Measurements from ENCODE around the gene PIEZO2.
A peak's percentile ranks its signal among the peaks of the same experiment; 100 is the strongest.

PIEZO2 gene

DNA sequence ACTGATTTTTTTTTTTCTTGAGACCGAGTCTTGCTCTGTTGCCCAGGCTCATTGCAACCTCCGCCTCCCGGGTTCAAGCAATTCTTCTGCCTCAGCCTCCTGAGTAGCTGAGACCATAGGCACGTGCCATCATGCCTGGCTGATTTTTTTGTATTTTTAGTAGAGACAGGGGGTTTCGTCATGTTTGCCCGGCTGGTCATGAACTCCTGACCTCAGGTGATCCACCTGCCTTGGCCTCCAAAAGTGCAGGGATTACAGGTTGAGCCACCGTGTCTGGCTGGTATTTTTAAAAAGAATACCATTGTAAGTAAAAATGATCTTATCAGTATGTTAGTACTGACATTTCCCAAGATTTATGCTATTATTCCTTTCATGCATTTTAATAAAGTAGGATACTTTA lies 105.7 kb downstream of the PIEZO2 start:
- H3K9me3 ChIP-seq (ENCODE audit: control extremely low read depth in 1 of 5, control insufficient read depth in 4 of 5, insufficient read depth in 2 of 5, low read depth in 1 of 5, low read length in 4 of 5), result no peaks in the 10 kb centered on the region
- POLR2A ChIA-PET, result no interaction called here

DNA sequence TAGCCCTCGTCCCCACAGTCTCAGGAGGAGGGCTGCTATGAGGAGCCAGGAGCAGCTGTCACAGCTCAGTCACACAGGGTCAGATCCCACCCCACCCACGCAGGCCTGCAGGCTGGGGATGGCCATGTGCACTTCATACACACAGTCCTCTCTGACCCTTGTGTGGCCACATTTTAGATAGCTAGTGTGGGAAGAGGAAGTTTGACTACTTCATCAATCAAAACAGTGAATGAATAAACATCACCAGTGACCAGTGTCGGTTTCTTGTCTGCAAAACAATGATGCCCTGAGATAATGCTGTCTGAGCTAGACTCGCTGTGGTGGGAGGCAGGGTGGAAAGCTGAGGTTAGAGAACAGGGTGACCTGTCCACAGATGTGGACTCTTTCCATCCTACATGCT lies 107.1 kb downstream of the PIEZO2 start:
- 91% methylated on average over 3 of the region's 4 CpGs for WGBS (ENCODE audit: insufficient coverage)
- no peak overlapping the region for H3K27ac ChIP-seq (ENCODE audit: insufficient read depth in 1 of 2, low read depth in 1 of 2, low read length in 2 of 2, poor library complexity in 1 of 2, severe bottlenecking in 2 of 2)
- POLR2A ChIA-PET, result no interaction called here
- CTCF ChIA-PET, result interaction anchor here (1.1 to 6.4 kb wide), 8 partner anchors 10 to 1072 kb away, joined by 3 to 71 read pairs (median 4); no protein-coding TSS in a partner anchor
- H3K36me3 ChIP-seq (ENCODE audit: control insufficient read depth in 4 of 4, insufficient read depth in 4 of 4, low read length in 3 of 4), result no peaks in the 10 kb centered on the region
- no peak overlapping the region for H3K4me3 ChIP-seq (ENCODE audit: control insufficient read depth in 1 of 7, extremely low read depth in 1 of 7, insufficient read depth in 4 of 7, low read depth in 2 of 7, low read length in 6 of 7)
- DNase-seq, result no peak
- H3K4me1 ChIP-seq (ENCODE audit: control extremely low read depth in 1 of 4, control insufficient read depth in 4 of 4, insufficient read depth in 4 of 4, low read length in 3 of 4), result peaks cover 0 to 7% (median 0%) of the 10 kb centered on the region in 4 experiments
- H3K27me3 ChIP-seq (replicated peaks in 2 of 5; ENCODE audit: control insufficient read depth in 4 of 5, insufficient read depth in 5 of 5, low read length in 4 of 5), result no peaks in the 10 kb centered on the region
- H3K9me3 ChIP-seq (ENCODE audit: control extremely low read depth in 1 of 5, control insufficient read depth in 4 of 5, insufficient read depth in 2 of 5, low read depth in 1 of 5, low read length in 4 of 5), result no peaks in the 10 kb centered on the region

More for the DNA sequence above, 105.7 kb downstream of the PIEZO2 start:
- WGBS (ENCODE audit: insufficient coverage), result 97% methylated on average over 4 of the region's 7 CpGs
- no peak overlapping the region for H3K4me3 ChIP-seq (ENCODE audit: control insufficient read depth in 1 of 7, extremely low read depth in 1 of 7, insufficient read depth in 4 of 7, low read depth in 2 of 7, low read length in 6 of 7)
- CTCF ChIA-PET, result no interaction called here
- no peaks in the 10 kb centered on the region for H3K36me3 ChIP-seq (ENCODE audit: control insufficient read depth in 4 of 4, insufficient read depth in 4 of 4, low read length in 3 of 4)
- no peaks in the 10 kb centered on the region for H3K4me1 ChIP-seq (ENCODE audit: control extremely low read depth in 1 of 4, control insufficient read depth in 4 of 4, insufficient read depth in 4 of 4, low read length in 3 of 4)
- H3K27me3 ChIP-seq (replicated peaks in 2 of 5; ENCODE audit: control insufficient read depth in 4 of 5, insufficient read depth in 5 of 5, low read length in 4 of 5), result no peaks in the 10 kb centered on the region
- no peak overlapping the region for H3K27ac ChIP-seq (ENCODE audit: insufficient read depth in 1 of 2, low read depth in 1 of 2, low read length in 2 of 2, poor library complexity in 1 of 2, severe bottlenecking in 2 of 2)
- no peak for DNase-seq

DNA sequence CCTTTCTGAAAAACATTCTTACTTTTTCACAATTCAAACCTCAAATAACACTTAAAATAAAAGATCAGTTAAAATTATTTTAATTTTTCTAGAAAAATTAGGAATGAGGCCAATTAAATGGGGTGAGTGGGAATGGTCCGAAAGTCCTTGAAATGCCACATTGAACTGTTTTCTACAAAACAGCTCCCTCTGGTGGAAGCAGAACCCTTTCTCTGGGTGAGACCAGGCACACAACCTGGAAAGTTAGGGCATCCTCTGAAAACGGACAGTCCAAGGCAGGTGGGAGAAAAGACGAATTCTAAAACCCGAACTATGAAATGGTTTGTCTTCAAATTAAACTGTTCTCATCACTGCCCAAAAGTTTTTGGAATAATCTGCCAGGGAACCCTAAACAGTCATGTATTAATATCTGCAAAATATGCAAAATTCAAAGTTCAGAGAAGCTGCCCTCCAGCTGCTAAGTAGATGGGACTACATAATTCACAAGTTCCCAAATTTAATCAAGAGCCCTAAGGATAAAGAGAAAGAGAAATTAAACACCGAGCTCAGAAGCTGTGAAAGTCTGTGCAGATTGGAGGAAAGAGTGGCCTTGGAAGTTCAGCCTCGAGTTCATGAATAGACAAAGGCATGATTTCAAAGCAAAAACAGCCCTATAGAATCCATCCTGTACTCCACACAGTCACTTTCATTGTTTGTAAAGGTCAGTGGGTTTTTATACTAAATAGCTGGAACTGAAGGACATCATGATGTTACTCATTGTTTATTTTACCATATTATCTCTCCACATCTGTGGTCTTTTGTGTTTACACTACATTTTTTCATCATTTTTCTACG lies 108.3 kb downstream of the PIEZO2 start:
- Histone ChIP-seq H3K27ac (ENCODE audit: insufficient read depth in 1 of 2, low read depth in 1 of 2, low read length in 2 of 2, poor library complexity in 1 of 2, severe bottlenecking in 2 of 2) (no peak overlapping the region), H3K27me3 (replicated peaks in 2 of 5; ENCODE audit: control insufficient read depth in 4 of 5, insufficient read depth in 5 of 5, low read length in 4 of 5) (no peaks in the 10 kb centered on the region), H3K9me3 (ENCODE audit: control extremely low read depth in 1 of 5, control insufficient read depth in 4 of 5, insufficient read depth in 2 of 5, low read depth in 1 of 5, low read length in 4 of 5) (no peaks in the 10 kb centered on the region), H3K4me1 (ENCODE audit: control extremely low read depth in 1 of 4, control insufficient read depth in 4 of 4, insufficient read depth in 4 of 4, low read length in 3 of 4) (peaks cover 0 to 10% (median 3%) of the 10 kb centered on the region in 4 experiments), H3K36me3 (ENCODE audit: control insufficient read depth in 4 of 4, insufficient read depth in 4 of 4, low read length in 3 of 4) (no peaks in the 10 kb centered on the region), H3K4me3 (ENCODE audit: control insufficient read depth in 1 of 7, extremely low read depth in 1 of 7, insufficient read depth in 4 of 7, low read depth in 2 of 7, low read length in 6 of 7) (no peak overlapping the region)
- peak; percentile 52 to 68 (median 60) for DNase-seq
- 18% methylated on average over 5 of the region's 7 CpGs for WGBS (ENCODE audit: insufficient coverage)
- ChIA-PET POLR2A (no interaction called here), CTCF (interaction anchor here (0.8 to 6.4 kb wide), 20 partner anchors 8 to 255 kb away, joined by 3 to 71 read pairs (median 4); no protein-coding TSS in a partner anchor)

GRCh38 chr18:11040359-11040758 lies 109.0 kb downstream of the PIEZO2 start:
- Histone ChIP-seq H3K4me3 (ENCODE audit: control insufficient read depth in 1 of 7, extremely low read depth in 1 of 7, insufficient read depth in 4 of 7, low read depth in 2 of 7, low read length in 6 of 7) (no peak overlapping the region), H3K4me1 (ENCODE audit: control extremely low read depth in 1 of 4, control insufficient read depth in 4 of 4, insufficient read depth in 4 of 4, low read length in 3 of 4) (peaks cover under 1 to 17% (median 8%) of the 10 kb centered on the region in 4 experiments), H3K9me3 (ENCODE audit: control extremely low read depth in 1 of 5, control insufficient read depth in 4 of 5, insufficient read depth in 2 of 5, low read depth in 1 of 5, low read length in 4 of 5) (no peaks in the 10 kb centered on the region), H3K36me3 (ENCODE audit: control insufficient read depth in 4 of 4, insufficient read depth in 4 of 4, low read length in 3 of 4) (no peaks in the 10 kb centered on the region), H3K27ac (ENCODE audit: insufficient read depth in 1 of 2, low read depth in 1 of 2, low read length in 2 of 2, poor library complexity in 1 of 2, severe bottlenecking in 2 of 2) (no peak overlapping the region), H3K27me3 (replicated peaks in 2 of 5; ENCODE audit: control insufficient read depth in 4 of 5, insufficient read depth in 5 of 5, low read length in 4 of 5) (no peaks in the 10 kb centered on the region)
- ChIA-PET CTCF (interaction anchor here (0.6 to 6.4 kb wide), 12 partner anchors 9 to 480 kb away, joined by 3 to 71 read pairs (median 5); no protein-coding TSS in a partner anchor), POLR2A (no interaction called here)
- DNase-seq, result no peak
- WGBS (ENCODE audit: insufficient coverage), result 62% methylated on average over 2 of the region's 4 CpGs

- Histone ChIP-seq H3K27ac (ENCODE audit: insufficient read depth in 1 of 2, low read depth in 1 of 2, low read length in 2 of 2, poor library complexity in 1 of 2, severe bottlenecking in 2 of 2) (no peak overlapping the region), H3K27me3 (replicated peaks in 2 of 5; ENCODE audit: control insufficient read depth in 4 of 5, insufficient read depth in 5 of 5, low read length in 4 of 5) (no peaks in the 10 kb centered on the region), H3K36me3 (ENCODE audit: control insufficient read depth in 4 of 4, insufficient read depth in 4 of 4, low read length in 3 of 4) (no peaks in the 10 kb centered on the region), H3K4me3 (ENCODE audit: control insufficient read depth in 1 of 7, extremely low read depth in 1 of 7, insufficient read depth in 4 of 7, low read depth in 2 of 7, low read length in 6 of 7) (no peak overlapping the region), H3K4me1 (ENCODE audit: control extremely low read depth in 1 of 4, control insufficient read depth in 4 of 4, insufficient read depth in 4 of 4, low read length in 3 of 4) (peaks cover 2 to 25% (median 11%) of the 10 kb centered on the region in 4 experiments), H3K9me3 (ENCODE audit: control extremely low read depth in 1 of 5, control insufficient read depth in 4 of 5, insufficient read depth in 2 of 5, low read depth in 1 of 5, low read length in 4 of 5) (no peaks in the 10 kb centered on the region)
- POLR2A ChIA-PET, result no interaction called here
- 61% methylated on average over 2 of the region's 3 CpGs for WGBS (ENCODE audit: insufficient coverage)
- DNase-seq, result no peak
- CTCF ChIA-PET, result interaction anchor here (1.2 to 6.4 kb wide), 3 partner anchors 184 to 251 kb away, joined by 4 to 71 read pairs (median 24); no protein-coding TSS in a partner anchor
These were observed 111.7 kb downstream of the PIEZO2 start for GRCh38 chr18:11037533-11038240.

GRCh38 chr18:11035814-11036495 lies 113.4 kb downstream of the PIEZO2 start:
- Histone ChIP-seq H3K27me3 (replicated peaks in 2 of 5; ENCODE audit: control insufficient read depth in 4 of 5, insufficient read depth in 5 of 5, low read length in 4 of 5) (no peaks in the 10 kb centered on the region), H3K36me3 (ENCODE audit: control insufficient read depth in 4 of 4, insufficient read depth in 4 of 4, low read length in 3 of 4) (no peaks in the 10 kb centered on the region), H3K4me1 (ENCODE audit: control extremely low read depth in 1 of 4, control insufficient read depth in 4 of 4, insufficient read depth in 4 of 4, low read length in 3 of 4) (peaks cover 2 to 25% (median 11%) of the 10 kb centered on the region in 4 experiments), H3K27ac (ENCODE audit: insufficient read depth in 1 of 2, low read depth in 1 of 2, low read length in 2 of 2, poor library complexity in 1 of 2, severe bottlenecking in 2 of 2) (no peak overlapping the region), H3K9me3 (ENCODE audit: control extremely low read depth in 1 of 5, control insufficient read depth in 4 of 5, insufficient read depth in 2 of 5, low read depth in 1 of 5, low read length in 4 of 5) (no peaks in the 10 kb centered on the region), H3K4me3 (ENCODE audit: control insufficient read depth in 1 of 7, extremely low read depth in 1 of 7, insufficient read depth in 4 of 7, low read depth in 2 of 7, low read length in 6 of 7) (no peak overlapping the region)
- WGBS (ENCODE audit: insufficient coverage), result 0% methylated on average over 1 of the region's 3 CpGs
- ChIA-PET CTCF (interaction anchor here (0.9 to 1.2 kb wide), 2 partner anchors 230 to 249 kb away, joined by 3 to 4 read pairs; no protein-coding TSS in a partner anchor), POLR2A (no interaction called here)
- DNase-seq, result peak in 2 of 3 donors; percentile 37 to 45
